Stimulated activated CD4-positive, alpha-beta T cell treated with anti-CD3 and anti-CD28 coated beads, Interleukin-4, amount 100 ng/mL, for 4 hours (primary cell): Measurements from ENCODE around the gene OR13D1.
"Not testable (repeated sequence)": the region's sequence is repeated elsewhere in the genome, so short reads cannot be mapped to it uniquely, and the experiment has no call there.

Experiments
- DNase-seq, 2 experiments: peaks; one replicate each; pipeline ENCODE4 v3.0.0-alpha.2; 2020

OR13D1 gene

GRCh38 chr9:104694218-104694617, at the start of gene OR13D1:
Gene OR13D1 (plus strand): TSS chr9:104694518. CDS start chr9:104694518, 0 bp downstream.
- no peak for DNase-seq

GRCh38 chr9:104658496-104659195, 35.7 kb upstream of the OR13D1 start:
- no peak for DNase-seq

DNA sequence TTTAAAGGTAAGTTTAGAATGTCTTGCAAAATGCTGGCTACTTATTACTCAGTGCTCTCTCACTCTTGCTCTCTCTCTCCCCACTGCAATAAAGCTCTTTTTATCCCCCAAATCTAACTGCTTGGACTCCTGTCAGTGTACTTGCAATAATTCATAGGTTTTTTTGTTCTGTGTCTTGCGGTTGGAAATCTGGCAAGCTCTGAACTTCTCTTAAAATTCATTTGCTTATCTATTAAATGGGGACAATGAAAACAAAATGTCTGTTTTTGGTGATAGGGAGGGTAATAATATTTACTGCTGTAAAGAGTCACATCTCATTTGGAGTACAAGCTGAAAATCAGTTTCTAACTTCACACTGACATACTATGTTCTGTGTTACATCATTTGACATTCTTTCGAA, 18.7 kb upstream of the OR13D1 start:
- DNase-seq: no peak

- DNase-seq: no peak
These were observed 11.7 kb upstream of the OR13D1 start for GRCh38 chr9:104682642-104683041.

- DNase-seq: no peak
These were observed 8.2 kb upstream of the OR13D1 start for GRCh38 chr9:104686081-104686480.

GRCh38 chr9:104700306-104700705, 6.0 kb downstream of the OR13D1 start:
- no peak for DNase-seq

DNA sequence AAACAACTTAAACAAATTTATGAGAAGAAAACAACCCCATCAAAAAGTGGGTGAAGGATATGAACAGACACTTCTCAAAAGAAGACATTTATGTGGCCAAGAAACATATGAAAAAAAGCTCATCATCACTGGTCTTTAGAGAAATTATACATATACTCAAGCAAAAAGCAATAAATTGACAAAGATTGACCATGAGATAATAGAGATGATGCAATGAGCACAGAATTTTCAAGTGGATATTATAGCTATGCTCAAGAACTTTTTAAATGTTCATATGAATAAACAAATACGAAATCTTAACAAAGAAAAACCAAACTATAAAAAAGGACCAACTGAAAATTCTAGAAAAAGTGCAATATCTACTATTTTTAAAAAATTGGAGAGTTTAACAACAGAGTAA, 14.4 kb downstream of the OR13D1 start:
- DNase-seq: not testable (repeated sequence)

DNA sequence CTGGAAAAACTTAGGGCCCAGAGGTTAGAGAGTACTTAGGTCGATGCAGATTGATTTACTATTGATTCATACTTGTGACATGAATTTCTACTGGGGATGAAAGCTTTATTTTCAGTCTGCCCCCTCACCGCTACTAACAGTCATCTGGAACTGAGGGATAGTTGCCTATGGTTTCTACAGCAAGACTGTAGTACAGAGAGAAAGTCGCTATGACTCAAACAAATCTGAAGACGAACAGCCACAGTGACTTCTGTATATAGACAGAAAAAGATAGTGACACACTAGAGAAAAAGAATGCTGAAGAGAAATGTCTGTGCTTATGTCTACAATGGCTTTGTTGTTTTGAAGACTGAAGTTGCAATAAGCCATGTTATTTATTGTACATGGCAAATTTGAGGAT, 17.3 kb downstream of the OR13D1 start:
- DNase-seq: no peak

GRCh38 chr9:104725014-104725413, 30.7 kb downstream of the OR13D1 start:
- DNase-seq: no peak

- DNase-seq: no peak
These were observed 44.1 kb downstream of the OR13D1 start for GRCh38 chr9:104738452-104738851.

DNA sequence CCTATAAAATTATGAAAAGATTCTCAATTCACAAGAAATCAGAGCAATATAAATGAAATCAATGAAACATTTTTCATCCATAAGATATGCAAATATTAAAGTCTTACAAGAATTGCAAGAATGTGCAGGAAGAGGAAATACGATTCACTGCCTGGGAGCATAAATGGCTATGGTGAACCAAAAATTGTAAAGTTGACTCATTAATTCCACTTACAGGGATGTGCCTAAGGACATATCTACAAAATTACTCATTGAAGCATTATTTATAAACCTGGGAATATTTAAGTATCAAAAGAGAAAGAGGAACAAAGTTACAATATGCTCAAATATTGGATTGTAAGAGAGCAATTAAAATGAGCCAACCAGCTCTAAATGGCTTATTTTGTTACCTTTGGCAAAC, 46.3 kb downstream of the OR13D1 start:
- DNase-seq: no peak

DNA sequence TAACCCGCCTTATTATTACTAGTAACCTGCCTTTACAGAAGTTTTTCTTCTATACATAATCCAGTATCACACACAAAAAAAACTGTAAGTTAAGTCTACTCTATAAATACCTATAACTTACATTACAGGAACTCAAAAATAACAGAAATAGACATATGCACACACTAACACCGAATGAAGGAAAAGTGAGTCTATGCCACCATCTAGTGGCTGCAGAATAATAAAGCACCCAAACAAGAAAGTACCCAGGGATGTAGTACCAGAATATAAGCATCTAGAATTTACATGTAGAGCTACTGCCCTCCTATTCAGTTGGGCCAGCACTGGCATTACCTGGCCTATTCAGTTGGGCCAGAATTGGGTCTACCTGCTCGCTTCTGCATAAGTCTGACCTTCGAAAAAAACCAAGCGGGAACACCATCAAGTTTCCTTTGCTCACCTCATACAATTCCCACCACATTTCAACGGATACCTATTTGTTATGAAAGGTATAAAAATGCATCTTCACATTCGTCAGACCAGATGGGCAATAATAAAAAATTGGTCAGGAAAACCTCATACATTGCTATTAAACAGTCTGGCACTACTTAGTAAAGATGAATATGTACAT, 49.2 kb downstream of the OR13D1 start:
- no peak for DNase-seq
